Nucleus accumbens (tissue), 56 donors: Measurements from ENCODE around the gene TRUB2.

Experiments used
- DNase-seq, 56 donors: peaks; one replicate each; lab custom pipeline; 2025; lab: John Stamatoyannopoulos, UW

Gene TRUB2

DNA sequence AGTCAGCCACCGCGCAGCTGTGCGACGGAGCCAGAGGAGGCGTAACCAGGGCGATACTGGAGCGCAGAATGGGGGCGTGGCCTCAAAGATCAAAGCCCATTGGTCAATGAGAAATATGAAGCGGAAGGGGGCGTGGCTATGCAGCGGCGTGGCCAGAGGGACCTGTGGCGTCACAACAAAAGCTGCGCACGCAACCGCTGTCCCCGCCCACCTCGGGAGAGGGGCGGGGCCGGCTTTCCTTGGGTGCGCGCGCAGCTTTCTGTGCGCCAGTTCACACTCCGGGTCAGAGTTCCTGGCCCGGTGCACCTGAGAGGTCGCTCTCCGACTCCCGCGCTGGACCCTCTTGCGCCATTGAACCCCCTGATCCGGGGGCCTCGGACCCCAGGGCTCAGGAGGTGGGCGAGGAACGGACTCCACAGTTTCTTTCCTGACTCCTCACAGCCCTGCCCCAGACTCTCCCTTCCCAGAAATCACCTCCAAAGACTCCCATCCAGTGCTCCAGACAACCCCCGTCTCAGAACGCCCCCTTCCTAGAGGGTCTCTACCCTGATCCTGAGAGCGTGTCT, 46.2 kb downstream of the TRUB2 start, which contains the start of gene SWI5:
TSS of gene SWI5 (plus strand) at position 269 of the 566 bp plus-strand sequence.
- peak; percentile 81 to 100 (median 98) for DNase-seq

DNA sequence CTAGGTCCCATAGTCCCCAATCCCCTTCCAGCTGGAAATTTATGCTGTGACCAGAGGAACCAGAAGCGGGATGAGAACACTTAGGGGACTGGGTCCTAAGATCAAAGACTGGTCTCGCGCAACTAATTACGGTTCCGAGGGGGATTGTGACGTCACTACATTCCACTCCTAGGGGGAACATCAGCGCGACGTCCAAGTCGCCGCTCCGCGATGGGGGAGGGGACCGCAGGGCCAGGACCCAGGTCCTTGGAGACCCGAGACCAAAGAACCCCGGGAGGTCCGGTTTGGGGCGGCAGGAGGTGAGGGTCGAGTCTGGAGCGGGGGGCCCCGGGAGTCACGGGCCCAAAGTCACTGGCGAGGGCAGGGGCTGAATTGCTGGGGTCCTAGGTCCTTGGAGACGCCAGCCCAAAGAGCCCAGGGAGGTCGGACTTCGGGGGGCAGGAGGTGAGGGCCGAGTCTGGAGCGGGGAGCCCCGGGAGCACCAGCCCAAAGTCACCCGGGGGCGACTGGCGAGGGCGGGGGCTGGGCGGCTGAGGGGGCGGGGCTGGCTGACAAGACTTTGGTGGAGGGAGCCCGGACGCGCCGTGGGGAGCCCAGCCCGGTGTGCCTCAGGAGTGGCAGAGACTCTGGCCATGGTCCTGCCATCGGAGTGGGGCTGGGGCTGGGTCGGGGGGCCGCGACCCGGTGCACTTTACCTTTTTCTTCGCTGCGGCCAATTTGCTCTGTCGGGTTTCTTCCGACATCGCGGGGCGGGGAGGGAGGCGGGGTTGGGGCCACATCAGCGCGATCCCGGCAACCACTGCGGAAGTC, 46.8 kb downstream of the TRUB2 start, which contains the start of gene GOLGA2:
TSS of gene GOLGA2 (minus strand) at position 810 of the 810 bp plus-strand sequence. CDS start at position 779, 31 bp downstream.
- DNase-seq: peak in 4 of 56 donors; percentile 41 to 47 (median 45)

DNA sequence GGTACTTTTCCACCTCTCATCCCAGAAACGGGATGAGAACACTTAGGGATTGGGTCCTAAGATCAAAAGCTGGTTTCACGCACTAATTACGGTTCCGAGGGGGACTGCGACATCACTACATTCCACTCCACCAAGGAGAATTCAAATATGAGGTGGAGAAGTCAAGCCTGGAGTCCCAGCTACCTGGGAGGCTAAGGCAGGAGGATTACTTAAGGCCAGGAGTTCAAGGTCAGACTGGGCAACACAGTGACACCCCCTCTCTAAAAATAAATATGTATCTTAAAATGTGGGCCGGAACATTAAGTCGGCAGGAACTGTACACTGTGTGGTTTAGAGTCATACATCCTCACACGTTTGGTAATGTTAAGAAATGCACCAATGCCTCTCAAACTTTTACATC, 48.0 kb downstream of the TRUB2 start:
- DNase-seq: no peak

DNA sequence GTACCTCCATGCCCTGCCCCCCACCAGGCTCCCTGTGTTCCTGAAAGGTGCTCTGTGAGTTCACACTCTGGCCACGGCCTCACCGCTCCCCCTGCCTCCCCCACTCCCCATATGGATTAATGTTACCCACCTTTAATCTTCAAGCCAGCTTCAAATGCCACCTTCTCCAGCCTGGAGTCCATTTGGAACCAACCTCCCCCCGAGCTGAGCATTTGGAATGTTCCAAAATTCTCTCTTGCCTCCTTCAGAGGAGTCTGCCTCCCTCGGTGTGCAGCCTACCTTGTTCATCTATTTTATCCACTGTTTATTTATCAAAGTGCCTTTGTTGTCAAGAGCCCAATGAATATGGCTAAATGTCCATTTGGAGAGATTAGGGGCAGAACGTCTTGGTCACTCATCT, 50.7 kb downstream of the TRUB2 start:
- DNase-seq: no peak

DNA sequence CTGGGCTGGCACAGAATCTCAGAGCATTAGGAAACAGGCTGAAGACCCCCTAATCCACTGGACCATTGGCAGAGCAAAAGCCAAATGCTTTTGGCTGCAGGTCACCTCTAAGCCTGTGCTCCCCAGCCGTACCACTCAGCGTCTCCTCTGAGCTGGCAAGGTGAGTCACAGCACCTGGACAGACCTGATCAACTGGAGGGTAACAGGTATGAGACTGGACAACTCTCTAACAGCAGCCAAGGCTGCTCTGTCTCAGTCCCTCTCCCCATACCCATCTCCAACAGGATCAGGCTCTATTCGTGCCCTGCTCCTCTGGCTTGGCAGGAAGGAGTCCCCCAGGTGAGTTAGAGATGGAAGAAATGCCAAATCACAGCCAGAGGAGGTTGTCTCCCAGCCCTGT, 51.1 kb downstream of the TRUB2 start:
- no peak for DNase-seq

DNA sequence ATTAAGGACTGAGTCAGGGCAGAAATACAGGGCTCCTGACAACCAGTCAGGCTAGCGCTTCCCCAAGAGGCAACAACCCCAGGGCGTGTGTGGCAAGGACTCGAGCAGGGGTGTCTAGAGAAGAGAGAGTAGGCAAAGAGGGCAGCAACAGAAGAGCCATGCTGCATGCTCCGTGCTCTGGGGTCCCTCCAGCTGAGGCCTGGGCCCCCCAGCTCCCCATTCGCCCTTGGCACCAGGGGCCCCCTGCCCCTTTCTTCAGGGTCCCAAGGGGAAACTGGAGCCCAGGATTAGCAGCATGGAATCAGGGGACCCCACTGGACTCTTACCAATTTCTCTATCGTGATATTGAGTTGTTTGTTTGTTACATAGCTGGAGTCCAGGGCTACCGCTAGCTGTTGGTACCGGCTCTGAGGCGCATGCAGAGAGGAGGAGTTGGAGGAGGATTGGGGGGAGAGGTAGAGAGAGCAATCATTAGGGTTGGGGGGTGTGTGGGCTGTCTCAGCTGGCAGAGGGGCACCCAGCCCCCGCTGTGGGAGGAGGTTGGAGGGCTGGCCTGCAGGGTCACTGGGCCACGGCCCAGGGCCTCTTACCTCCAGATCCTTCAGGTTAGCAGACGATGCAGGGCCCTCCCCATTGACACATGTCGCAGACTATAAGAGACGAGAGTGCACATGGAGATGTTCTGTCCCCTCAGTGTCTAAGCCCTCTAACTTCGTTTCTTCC, 55.2 kb downstream of the TRUB2 start:
- DNase-seq: no peak

DNA sequence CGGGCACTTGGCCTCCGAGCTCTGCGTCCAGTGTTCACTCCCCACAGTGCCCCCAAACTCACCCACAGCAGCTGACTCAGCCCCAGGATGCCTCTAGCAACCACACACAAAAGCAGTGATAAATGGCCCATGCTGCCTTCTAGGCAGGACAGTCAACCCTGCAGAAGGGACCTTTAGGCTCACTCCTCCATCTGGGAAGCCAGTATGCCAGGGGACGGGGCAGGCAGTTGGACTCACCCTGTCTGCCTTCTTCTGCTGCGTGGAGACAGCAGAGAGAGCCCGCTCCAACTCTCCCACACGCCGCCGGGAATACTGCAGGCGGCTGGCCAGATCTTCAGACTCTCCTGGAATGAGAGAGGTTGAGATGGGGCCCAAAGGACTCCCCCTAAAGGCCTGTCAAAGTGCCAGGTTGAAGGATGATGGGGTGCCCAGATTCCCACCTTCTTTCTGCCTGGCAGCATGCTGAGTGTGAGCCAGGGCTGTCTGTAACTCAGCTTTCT, 56.8 kb downstream of the TRUB2 start:
- DNase-seq: no peak

DNA sequence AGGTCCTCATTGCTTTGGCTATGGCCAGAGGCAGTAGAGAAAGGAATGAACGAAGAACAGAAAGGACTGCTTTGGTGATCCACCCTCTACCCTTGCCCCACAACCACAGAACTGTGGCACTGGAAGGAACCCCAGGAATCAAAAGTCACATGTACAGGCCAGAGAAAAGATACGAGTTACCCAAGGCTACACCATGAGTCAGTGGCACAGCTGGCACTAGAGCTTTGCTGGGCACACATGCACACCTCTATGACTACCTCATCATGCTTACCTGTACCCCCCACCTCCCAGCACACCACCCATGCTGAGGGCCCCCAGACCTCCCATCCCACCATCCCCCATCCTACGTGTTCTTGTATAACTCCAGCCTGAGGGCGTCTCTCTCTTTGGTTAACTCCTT, 59.6 kb downstream of the TRUB2 start:
- no peak for DNase-seq

DNA sequence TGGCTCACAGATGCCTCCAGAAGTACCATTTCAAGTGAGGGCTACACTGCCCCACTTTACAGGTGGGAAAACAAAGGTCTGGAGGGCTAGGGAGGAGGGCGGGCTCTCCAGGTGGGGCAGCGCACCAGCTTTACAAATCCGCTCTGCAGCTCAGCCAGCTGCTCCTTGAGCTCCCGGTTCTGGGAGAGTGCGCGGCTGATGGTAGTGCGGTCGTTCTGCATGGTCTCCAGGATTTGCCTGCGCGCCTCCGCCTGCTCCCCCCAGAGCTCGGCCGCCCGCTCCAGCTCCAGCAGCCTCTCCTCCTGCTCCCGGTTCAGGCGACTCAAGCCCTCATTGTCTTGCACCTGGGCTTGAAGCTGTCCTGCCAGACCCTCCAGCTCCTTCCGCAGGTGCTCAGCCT, 61.9 kb downstream of the TRUB2 start:
- DNase-seq: no peak

DNA sequence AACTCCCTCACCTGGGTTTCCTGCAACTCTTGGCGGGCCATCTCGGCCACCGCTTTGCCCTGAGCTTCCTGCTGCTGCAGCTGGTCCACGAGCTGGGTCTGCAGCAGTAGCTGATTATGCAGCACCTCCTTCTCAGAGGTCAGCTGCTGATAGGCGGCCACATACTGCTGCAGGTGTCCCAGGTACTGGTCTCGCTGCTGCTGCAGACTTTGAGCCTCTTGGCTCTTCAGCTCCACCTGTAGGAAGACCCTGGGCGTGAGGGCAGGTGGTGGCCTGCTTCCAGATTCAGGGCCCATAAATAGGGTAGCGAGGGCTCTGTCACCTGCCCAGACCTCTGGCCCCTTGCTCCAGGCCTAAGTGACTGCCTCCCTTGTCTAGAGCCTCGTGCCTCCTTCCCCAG, 63.1 kb downstream of the TRUB2 start:
- no peak for DNase-seq

DNA sequence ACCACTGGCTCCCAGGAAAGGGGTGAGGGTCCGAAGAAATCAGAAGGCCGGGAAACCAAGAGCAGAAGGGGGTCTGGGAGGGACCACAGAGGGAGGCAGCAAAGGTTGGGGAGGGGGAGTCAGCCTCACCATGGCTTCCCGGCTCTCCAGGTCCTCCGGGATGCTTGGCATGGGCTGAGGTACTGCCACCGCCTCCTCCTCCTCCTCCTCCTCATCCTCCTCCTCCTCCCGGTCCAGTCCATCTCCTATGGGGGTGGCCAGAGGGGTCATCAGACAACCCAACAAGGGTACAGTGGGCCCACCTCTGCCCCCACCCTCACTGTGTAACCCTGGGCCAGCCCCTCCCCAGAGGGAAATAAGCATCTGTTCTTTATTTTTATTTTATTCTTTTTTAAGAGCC, 63.9 kb downstream of the TRUB2 start:
- DNase-seq: no peak

DNA sequence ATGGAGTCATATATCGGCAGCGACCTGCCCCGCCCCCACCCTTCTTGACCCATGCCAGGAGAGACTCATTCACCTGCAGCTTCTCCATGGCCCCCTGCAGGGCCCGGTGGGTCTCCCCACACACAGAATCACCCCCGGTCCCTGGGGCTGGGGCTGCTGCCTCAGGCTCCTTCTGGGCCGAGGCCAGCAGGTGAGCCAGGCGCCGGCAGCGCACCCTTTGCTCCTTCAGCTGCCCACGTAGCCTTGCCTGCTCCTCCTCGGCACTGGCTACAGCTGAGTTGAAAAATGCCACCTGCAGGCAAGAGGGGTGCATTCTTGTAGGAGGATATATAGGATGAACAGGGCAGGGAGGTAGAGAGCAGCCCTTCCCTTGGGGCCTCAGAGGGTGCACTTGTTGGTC, 64.3 kb downstream of the TRUB2 start:
- no peak for DNase-seq

DNA sequence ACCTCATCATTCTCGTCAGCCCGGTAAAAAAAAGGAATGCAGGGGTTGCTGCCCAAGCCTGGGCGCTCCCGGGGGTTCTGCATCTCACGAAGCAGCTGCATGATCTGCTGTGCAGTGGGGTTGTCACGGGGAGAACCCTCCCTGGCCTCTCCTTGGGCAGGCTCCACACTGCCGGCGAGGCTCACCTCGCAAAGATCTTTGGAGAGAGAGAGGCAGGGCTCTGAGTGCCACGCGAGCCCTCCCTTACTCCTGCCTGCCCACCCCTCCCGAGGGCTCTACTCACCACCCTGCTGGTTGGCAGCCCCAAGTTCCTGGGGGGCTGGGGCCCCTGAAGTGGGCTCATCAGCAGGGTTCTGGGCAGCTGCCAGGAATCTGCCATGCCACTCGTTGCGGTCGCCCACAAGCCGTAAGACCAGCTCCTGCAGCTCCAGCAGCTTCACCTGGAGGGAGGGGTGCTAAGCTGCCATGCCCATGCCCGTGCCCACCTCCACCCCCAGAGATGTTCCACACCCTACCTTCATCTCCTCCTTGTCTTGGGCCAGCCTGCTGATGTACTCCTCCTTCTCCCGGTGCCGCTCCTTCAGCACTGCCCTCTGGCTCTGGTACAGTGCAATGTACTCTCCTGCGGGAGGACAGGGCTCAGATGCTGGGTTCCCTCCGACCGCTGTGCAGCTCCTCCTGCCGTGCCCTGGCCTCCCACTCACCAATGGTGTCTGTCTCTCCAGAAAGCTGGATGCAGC, 65.0 kb downstream of the TRUB2 start:
- DNase-seq: peak in 1 of 56 donors; percentile 25
